HEK293 (cell line): ENCODE measurements around the gene METTL3.

ENCODE experiments used
- CTCF ChIA-PET: fragments of 350-600 bp; formaldehyde crosslinking; extraction: SDS; loops from one replicate; lab custom pipeline; 2021; ENCODE audit warnings: antibody characterized with exemption; lab: Yijun Ruan, JAX
- POLR2A ChIA-PET: fragments of 300-600 bp; formaldehyde crosslinking; extraction: SDS; loops from one replicate; lab custom pipeline; 2020; ENCODE audit warnings: antibody characterized with exemption, inconsistent platforms; lab: Yijun Ruan, JAX
- H3K27ac ChIP-seq: fragments of 200-500 bp; sonication (Bioruptor generic); 2 replicates; pipeline ENCODE4 v1.5.1; 2014; ENCODE audit warnings: low read depth, low read length, control low read depth, inconsistent platforms; ENCODE audit errors: extremely low read depth
- H3K36me3 ChIP-seq, 2 experiments: fragments of 200-500 bp in 1 of 2; sonication (Bioruptor generic) in 1 of 2; 1 replicate in 1 of 2; 2 replicates in 1 of 2; pipeline ENCODE4 v1.5.1; 2014 to 2017; ENCODE audit warnings: inconsistent platforms in 2 of 2, low read length in 2 of 2; ENCODE audit not compliant: control insufficient read depth in 2 of 2, insufficient read depth in 1 of 2
- H3K4me1 ChIP-seq: fragments of 200-500 bp; sonication (Bioruptor generic); 2 replicates; pipeline ENCODE4 v1.5.1; 2014; ENCODE audit warnings: mild to moderate bottlenecking, low read length, inconsistent platforms; ENCODE audit not compliant: control insufficient read depth, insufficient read depth
- H3K4me3 ChIP-seq: 2 replicates; pipeline ENCODE4 v1.5.1; 2011; ENCODE audit warnings: low read depth, mild to moderate bottlenecking, control low read depth, low read length, moderate library complexity
- H3K9me3 ChIP-seq: fragments of 200-500 bp; sonication (Bioruptor generic); 2 replicates; pipeline ENCODE4 v1.5.1; 2014; ENCODE audit warnings: low read depth, low read length, inconsistent platforms; ENCODE audit not compliant: control insufficient read depth, insufficient read depth
- BCL11A ChIP-seq: fragments of 450-650 bp; formaldehyde crosslinking; IDR thresholded peaks from 2 replicates; pipeline ENCODE4 v1.5.1; 2016; ENCODE audit warnings: low read depth, missing biosample characterization, missing genetic modification characterization
- BCL11B ChIP-seq: fragments of 450-650 bp; formaldehyde crosslinking; IDR thresholded peaks from 2 replicates; pipeline ENCODE4 v1.5.1; 2016; ENCODE audit warnings: low read depth, missing biosample characterization, missing genetic modification characterization
- GLI4 ChIP-seq: fragments of 450-650 bp; formaldehyde crosslinking; IDR thresholded peaks from 2 replicates; pipeline ENCODE4 v1.5.1; 2016; ENCODE audit warnings: missing biosample characterization, missing genetic modification characterization
- MEIS1 ChIP-seq: sonication (generic); formaldehyde crosslinking; IDR thresholded peaks from 2 replicates; pipeline ENCODE4 v1.8.1; 2022; ENCODE audit warnings: missing genetic modification reagents, mild to moderate bottlenecking, borderline replicate concordance
- RBAK ChIP-seq: fragments of 450-650 bp; formaldehyde crosslinking; IDR thresholded peaks from 2 replicates; pipeline ENCODE4 v1.5.1; 2016; ENCODE audit warnings: missing biosample characterization, missing genetic modification characterization
- REPIN1 ChIP-seq: fragments of 450-650 bp; formaldehyde crosslinking; IDR thresholded peaks from 2 replicates; pipeline ENCODE4 v1.5.1; 2017; ENCODE audit warnings: missing biosample characterization, missing genetic modification characterization, low read depth
- SCRT2 ChIP-seq: fragments of 450-650 bp; formaldehyde crosslinking; IDR thresholded peaks from 2 replicates; pipeline ENCODE4 v1.5.1; 2016; ENCODE audit warnings: missing biosample characterization, missing genetic modification characterization
- ZNF211 ChIP-seq: fragments of 450-650 bp; formaldehyde crosslinking; IDR thresholded peaks from 2 replicates; pipeline ENCODE4 v1.5.1; 2016; ENCODE audit warnings: low read depth, missing biosample characterization, missing genetic modification characterization
- ZNF221 ChIP-seq: fragments of 450-650 bp; formaldehyde crosslinking; IDR thresholded peaks from 2 replicates; pipeline ENCODE4 v1.5.1; 2017; ENCODE audit warnings: missing biosample characterization, missing genetic modification characterization, borderline replicate concordance
- ZNF37A ChIP-seq: fragments of 450-650 bp; IDR thresholded peaks from 2 replicates; pipeline ENCODE4 v1.5.1; 2018; ENCODE audit warnings: missing biosample characterization, missing genetic modification characterization
- ZNF530 ChIP-seq: fragments of 450-650 bp; formaldehyde crosslinking; IDR thresholded peaks from 2 replicates; pipeline ENCODE4 v1.5.1; 2016; ENCODE audit warnings: low read depth, missing biosample characterization, missing genetic modification characterization
- ZNF791 ChIP-seq: fragments of 450-650 bp; formaldehyde crosslinking; IDR thresholded peaks from 2 replicates; pipeline ENCODE4 v1.5.1; 2016; ENCODE audit warnings: missing biosample characterization, missing genetic modification characterization
- TF ChIP-seq, protein P1 (sequence below): fragments of 450-650 bp; IDR thresholded peaks from 2 replicates; pipeline ENCODE4 v1.5.1; 2018; ENCODE audit warnings: missing biosample characterization, missing genetic modification characterization
- TF ChIP-seq, protein P2 (sequence below): fragments of 450-650 bp; formaldehyde crosslinking; IDR thresholded peaks from 2 replicates; pipeline ENCODE4 v1.5.1; 2016; ENCODE audit warnings: missing biosample characterization, missing genetic modification characterization, borderline replicate concordance
- TF ChIP-seq, protein P3 (sequence below): fragments of 450-650 bp; formaldehyde crosslinking; IDR thresholded peaks from 2 replicates; pipeline ENCODE4 v1.5.1; 2016; ENCODE audit warnings: missing biosample characterization, missing genetic modification characterization, low read depth
- TF ChIP-seq, protein P4 (sequence below): fragments of 450-650 bp; formaldehyde crosslinking; IDR thresholded peaks from 2 replicates; pipeline ENCODE4 v1.5.1; 2016; ENCODE audit warnings: missing biosample characterization, missing genetic modification characterization
- TF ChIP-seq, protein P5 (sequence below): IDR thresholded peaks from 2 replicates; pipeline ENCODE4 v1.6.1; 2011; ENCODE audit warnings: mild to moderate bottlenecking, low read depth, low read length, borderline replicate concordance
- TF ChIP-seq, protein P6 (sequence below): fragments of 450-650 bp; formaldehyde crosslinking; IDR thresholded peaks from 2 replicates; pipeline ENCODE4; 2016; ENCODE audit warnings: missing biosample characterization, missing genetic modification characterization

Gene METTL3

DNA sequence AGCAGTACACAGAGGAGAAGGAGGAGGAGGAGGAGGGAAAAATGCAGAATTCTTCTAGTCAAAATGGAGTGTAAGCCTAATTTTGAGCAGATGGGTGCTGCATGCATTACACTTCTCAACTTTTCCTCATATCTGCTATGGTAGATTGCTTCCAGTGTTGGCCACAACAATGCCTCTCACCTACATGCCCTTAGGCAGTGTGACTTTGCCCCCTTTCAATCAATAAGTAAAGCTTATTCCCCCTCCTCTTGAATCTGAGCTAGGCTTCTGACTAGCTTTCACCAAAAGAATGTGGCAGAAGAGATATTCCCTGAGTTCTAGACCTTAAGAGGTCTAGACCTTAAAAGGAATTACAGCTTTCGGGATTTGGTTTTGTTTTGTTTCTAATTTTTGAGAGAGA, 3.2 kb upstream of the METTL3 start (continued):
- TF ChIP-seq, protein P1, sequence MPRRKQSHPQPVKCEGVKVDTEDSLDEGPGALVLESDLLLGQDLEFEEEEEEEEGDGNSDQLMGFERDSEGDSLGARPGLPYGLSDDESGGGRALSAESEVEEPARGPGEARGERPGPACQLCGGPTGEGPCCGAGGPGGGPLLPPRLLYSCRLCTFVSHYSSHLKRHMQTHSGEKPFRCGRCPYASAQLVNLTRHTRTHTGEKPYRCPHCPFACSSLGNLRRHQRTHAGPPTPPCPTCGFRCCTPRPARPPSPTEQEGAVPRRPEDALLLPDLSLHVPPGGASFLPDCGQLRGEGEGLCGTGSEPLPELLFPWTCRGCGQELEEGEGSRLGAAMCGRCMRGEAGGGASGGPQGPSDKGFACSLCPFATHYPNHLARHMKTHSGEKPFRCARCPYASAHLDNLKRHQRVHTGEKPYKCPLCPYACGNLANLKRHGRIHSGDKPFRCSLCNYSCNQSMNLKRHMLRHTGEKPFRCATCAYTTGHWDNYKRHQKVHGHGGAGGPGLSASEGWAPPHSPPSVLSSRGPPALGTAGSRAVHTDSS (tag by site-specific recombination) = no peak

DNA sequence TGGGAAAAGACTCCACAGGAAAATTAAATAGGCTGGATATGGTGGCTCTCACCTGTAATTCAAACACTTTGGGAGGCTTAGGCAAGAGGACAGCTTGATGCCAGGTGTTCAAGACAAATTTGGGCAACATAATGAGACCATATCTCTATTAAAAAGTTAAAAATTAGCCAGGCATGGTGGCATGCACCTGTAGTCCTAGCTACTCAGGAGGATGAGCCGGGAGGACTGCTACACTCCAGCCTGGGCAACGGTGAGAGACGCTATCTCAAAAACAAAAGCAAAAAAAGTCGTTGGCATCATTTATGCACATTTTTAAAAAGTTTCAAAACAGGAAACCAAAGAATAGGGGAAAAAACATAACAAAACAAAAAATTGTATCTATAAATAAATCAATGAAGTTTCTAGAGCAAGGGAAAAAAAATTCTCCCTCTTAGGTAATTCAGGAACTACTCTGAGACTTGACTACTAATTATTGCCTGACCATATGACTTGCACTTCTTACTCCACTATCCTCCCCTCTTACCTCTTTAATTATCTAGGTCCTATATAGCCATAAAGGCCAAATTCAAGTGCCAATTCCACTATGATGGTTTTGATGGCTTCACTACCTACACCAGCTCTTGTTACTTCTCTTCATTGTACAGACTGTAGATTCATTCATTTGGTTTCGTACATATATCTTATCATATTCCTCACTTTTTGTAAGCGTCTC, 1.6 kb downstream of the METTL3 start:
- no peaks in the 10 kb centered on the region for H3K9me3 ChIP-seq
- H3K36me3 ChIP-seq = peaks cover 21 to 26% of the 10 kb centered on the region in 2 experiments; a peak in 2 of 3 replicates
- H3K4me1 ChIP-seq = 0 out of 2 replicates have a peak, but pooled peaks cover 4% of the 10 kb centered on the region
- H3K27ac ChIP-seq = no peak overlapping the region
- TF ChIP-seq, protein P2, sequence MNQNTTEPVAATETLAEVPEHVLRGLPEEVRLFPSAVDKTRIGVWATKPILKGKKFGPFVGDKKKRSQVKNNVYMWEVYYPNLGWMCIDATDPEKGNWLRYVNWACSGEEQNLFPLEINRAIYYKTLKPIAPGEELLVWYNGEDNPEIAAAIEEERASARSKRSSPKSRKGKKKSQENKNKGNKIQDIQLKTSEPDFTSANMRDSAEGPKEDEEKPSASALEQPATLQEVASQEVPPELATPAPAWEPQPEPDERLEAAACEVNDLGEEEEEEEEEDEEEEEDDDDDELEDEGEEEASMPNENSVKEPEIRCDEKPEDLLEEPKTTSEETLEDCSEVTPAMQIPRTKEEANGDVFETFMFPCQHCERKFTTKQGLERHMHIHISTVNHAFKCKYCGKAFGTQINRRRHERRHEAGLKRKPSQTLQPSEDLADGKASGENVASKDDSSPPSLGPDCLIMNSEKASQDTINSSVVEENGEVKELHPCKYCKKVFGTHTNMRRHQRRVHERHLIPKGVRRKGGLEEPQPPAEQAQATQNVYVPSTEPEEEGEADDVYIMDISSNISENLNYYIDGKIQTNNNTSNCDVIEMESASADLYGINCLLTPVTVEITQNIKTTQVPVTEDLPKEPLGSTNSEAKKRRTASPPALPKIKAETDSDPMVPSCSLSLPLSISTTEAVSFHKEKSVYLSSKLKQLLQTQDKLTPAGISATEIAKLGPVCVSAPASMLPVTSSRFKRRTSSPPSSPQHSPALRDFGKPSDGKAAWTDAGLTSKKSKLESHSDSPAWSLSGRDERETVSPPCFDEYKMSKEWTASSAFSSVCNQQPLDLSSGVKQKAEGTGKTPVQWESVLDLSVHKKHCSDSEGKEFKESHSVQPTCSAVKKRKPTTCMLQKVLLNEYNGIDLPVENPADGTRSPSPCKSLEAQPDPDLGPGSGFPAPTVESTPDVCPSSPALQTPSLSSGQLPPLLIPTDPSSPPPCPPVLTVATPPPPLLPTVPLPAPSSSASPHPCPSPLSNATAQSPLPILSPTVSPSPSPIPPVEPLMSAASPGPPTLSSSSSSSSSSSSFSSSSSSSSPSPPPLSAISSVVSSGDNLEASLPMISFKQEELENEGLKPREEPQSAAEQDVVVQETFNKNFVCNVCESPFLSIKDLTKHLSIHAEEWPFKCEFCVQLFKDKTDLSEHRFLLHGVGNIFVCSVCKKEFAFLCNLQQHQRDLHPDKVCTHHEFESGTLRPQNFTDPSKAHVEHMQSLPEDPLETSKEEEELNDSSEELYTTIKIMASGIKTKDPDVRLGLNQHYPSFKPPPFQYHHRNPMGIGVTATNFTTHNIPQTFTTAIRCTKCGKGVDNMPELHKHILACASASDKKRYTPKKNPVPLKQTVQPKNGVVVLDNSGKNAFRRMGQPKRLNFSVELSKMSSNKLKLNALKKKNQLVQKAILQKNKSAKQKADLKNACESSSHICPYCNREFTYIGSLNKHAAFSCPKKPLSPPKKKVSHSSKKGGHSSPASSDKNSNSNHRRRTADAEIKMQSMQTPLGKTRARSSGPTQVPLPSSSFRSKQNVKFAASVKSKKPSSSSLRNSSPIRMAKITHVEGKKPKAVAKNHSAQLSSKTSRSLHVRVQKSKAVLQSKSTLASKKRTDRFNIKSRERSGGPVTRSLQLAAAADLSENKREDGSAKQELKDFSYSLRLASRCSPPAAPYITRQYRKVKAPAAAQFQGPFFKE (tag by site-specific recombination) = no peak
- no peak for TF ChIP-seq SCRT2 (tag by site-specific recombination)
- no peak for TF ChIP-seq ZNF211
- no peak for TF ChIP-seq REPIN1 (tag by site-specific recombination)
- TF ChIP-seq RBAK (tag by site-specific recombination) = no peak
- TF ChIP-seq BCL11B (tag by site-specific recombination) = no peak
- TF ChIP-seq, protein P3, sequence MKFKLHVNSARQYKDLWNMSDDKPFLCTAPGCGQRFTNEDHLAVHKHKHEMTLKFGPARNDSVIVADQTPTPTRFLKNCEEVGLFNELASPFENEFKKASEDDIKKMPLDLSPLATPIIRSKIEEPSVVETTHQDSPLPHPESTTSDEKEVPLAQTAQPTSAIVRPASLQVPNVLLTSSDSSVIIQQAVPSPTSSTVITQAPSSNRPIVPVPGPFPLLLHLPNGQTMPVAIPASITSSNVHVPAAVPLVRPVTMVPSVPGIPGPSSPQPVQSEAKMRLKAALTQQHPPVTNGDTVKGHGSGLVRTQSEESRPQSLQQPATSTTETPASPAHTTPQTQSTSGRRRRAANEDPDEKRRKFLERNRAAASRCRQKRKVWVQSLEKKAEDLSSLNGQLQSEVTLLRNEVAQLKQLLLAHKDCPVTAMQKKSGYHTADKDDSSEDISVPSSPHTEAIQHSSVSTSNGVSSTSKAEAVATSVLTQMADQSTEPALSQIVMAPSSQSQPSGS (tag by site-specific recombination) = no peak
- TF ChIP-seq, protein P4, sequence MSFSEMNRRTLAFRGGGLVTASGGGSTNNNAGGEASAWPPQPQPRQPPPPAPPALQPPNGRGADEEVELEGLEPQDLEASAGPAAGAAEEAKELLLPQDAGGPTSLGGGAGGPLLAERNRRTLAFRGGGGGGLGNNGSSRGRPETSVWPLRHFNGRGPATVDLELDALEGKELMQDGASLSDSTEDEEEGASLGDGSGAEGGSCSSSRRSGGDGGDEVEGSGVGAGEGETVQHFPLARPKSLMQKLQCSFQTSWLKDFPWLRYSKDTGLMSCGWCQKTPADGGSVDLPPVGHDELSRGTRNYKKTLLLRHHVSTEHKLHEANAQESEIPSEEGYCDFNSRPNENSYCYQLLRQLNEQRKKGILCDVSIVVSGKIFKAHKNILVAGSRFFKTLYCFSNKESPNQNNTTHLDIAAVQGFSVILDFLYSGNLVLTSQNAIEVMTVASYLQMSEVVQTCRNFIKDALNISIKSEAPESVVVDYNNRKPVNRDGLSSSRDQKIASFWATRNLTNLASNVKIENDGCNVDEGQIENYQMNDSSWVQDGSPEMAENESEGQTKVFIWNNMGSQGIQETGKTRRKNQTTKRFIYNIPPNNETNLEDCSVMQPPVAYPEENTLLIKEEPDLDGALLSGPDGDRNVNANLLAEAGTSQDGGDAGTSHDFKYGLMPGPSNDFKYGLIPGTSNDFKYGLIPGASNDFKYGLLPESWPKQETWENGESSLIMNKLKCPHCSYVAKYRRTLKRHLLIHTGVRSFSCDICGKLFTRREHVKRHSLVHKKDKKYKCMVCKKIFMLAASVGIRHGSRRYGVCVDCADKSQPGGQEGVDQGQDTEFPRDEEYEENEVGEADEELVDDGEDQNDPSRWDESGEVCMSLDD (tag by site-specific recombination) = no peak
- no peak for TF ChIP-seq ZNF221 (tag by site-specific recombination)
- TF ChIP-seq MEIS1 (CRISPR knock-in tag) = no peak
- TF ChIP-seq, protein P1 (tag by site-specific recombination) = no peak
- TF ChIP-seq, protein P5, sequence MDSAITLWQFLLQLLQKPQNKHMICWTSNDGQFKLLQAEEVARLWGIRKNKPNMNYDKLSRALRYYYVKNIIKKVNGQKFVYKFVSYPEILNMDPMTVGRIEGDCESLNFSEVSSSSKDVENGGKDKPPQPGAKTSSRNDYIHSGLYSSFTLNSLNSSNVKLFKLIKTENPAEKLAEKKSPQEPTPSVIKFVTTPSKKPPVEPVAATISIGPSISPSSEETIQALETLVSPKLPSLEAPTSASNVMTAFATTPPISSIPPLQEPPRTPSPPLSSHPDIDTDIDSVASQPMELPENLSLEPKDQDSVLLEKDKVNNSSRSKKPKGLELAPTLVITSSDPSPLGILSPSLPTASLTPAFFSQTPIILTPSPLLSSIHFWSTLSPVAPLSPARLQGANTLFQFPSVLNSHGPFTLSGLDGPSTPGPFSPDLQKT = no peak
- TF ChIP-seq ZNF791 (tag by site-specific recombination) = no peak
- TF ChIP-seq, protein P6, sequence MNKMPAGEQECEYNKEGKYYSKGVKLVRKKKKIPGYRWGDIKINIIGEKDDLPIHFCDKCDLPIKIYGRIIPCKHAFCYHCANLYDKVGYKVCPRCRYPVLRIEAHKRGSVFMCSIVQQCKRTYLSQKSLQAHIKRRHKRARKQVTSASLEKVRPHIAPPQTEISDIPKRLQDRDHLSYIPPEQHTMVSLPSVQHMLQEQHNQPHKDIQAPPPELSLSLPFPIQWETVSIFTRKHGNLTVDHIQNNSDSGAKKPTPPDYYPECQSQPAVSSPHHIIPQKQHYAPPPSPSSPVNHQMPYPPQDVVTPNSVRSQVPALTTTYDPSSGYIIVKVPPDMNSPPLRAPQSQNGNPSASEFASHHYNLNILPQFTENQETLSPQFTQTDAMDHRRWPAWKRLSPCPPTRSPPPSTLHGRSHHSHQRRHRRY (tag by site-specific recombination) = no peak
- no peak for TF ChIP-seq BCL11A
- TF ChIP-seq ZNF37A (tag by site-specific recombination) = no peak
- TF ChIP-seq ZNF530 (tag by site-specific recombination) = no peak
- no peak for TF ChIP-seq GLI4 (tag by site-specific recombination)
- H3K4me3 ChIP-seq = peak overlapping the region; percentile 77
- POLR2A ChIA-PET = interaction anchor here (0.6 to 3.1 kb wide), 4 partner anchors 10 to 1048 kb away, joined by 3 to 11 read pairs (median 4); partner anchors contain the start of genes CHD8 and SALL2
- CTCF ChIA-PET = interaction anchor here (0.7 to 3.2 kb wide), 3 partner anchors 11 to 505 kb away, joined by 3 to 21 read pairs (median 10); partner anchors contain the start of gene CHD8
